GM21447 (cell line): ENCODE data around the gene TLDC2.
"Not testable (repeated sequence)": the region's sequence is repeated elsewhere in the genome, so short reads cannot be mapped to it uniquely, and the experiment has no call there.

ENCODE experiments used
- ATAC-seq: cut with Tn5 transposase; IDR thresholded peaks from one replicate; pipeline ENCODE4 v1.9.1; 2021; ENCODE audit not compliant: unreplicated experiment

Gene TLDC2

DNA sequence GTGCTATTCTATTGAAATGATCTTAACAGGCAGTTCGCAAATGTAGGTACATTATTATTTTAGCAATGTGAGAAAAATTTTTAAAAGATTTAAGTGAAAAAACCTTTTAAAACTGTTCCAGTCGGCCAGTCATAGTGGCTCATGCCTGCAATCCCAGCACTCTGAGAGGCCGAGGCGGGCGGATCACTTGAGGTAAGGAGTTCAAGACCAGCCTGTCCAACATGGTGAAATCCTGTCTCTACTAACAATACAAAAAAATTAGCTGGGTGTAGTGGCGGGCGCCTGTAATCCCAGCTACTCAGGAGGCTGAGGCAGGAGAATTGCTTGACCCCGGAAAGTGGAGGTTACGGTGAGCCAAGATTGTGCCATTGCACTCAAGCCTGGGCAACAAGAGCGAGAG lies 29.6 kb downstream of the TLDC2 start:
- not testable (repeated sequence) for ATAC-seq

GRCh38 chr20:36906086-36906485 lies 30.1 kb downstream of the TLDC2 start:
- ATAC-seq: not testable (repeated sequence)

GRCh38 chr20:36908603-36909002 lies 32.7 kb downstream of the TLDC2 start:
- ATAC-seq: no peak

DNA sequence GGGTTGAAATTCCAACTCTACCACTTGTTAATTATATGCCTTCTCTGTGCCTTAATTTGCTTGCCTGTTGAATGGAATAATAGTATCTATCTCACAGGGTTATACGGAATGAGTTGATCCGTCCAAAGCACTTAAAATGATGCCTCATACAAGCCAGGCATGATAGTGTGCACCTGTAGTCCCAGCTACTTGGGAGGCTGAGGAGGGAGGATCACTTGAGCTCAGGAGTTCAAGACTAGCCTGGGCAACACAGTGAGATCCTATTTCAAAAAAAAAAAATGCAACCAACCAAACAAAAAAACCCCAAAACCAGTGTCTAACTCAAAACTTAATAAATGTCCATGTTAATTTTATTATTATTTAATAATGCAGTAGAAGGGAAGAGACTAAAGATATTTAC lies 40.3 kb downstream of the TLDC2 start:
- ATAC-seq: no peak

GRCh38 chr20:36917240-36917639 lies 41.3 kb downstream of the TLDC2 start:
- ATAC-seq: no peak

DNA sequence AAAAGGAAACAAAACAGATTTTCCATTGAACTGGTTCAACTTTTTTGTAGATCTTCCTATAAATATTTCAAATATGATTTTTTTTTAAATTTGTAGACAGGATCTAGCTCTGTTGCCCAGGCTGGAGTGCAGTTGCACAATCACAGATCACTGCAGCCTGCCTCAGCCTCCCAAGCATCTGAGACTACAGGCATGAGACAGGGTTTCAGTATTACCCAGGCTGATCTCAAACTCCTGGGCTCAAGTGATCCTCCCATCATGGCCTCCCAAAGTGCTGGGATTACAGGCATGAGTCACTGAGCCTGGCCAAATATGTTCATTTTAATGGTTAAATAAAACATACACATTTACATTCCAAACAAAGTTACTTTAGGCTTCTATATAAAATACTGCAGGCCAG lies 42.0 kb downstream of the TLDC2 start:
- no peak for ATAC-seq

DNA sequence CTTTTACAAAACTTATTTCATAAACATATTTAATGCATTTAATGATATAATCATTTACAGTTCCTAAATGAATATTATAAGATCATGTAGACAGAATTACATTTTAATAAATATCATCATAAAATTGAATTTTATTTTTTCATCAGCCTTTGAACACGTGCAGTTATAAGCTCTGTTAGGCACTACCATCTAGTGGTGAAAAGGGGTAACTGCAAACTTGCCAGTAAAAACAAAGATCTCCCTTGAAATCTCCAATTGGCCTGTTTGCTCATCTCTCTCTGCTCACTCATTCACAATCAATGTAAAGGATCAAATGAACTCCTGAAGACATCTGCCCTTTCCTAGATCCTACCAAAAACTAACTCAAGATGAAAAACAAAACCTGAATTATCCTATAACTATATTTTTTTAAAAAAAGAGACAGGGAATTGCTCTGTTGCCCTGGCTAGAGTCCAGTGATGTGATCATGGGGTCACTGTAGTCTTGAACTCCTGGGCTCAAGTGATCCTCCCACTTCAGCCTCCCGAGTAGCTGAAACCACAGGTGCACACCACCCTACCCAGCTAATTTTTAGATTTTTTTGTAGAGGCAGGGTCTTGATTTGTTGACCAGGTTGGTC lies 43.9 kb downstream of the TLDC2 start:
- ATAC-seq: no peak

GRCh38 chr20:36920334-36920730 lies 44.4 kb downstream of the TLDC2 start:
- no peak for ATAC-seq

DNA sequence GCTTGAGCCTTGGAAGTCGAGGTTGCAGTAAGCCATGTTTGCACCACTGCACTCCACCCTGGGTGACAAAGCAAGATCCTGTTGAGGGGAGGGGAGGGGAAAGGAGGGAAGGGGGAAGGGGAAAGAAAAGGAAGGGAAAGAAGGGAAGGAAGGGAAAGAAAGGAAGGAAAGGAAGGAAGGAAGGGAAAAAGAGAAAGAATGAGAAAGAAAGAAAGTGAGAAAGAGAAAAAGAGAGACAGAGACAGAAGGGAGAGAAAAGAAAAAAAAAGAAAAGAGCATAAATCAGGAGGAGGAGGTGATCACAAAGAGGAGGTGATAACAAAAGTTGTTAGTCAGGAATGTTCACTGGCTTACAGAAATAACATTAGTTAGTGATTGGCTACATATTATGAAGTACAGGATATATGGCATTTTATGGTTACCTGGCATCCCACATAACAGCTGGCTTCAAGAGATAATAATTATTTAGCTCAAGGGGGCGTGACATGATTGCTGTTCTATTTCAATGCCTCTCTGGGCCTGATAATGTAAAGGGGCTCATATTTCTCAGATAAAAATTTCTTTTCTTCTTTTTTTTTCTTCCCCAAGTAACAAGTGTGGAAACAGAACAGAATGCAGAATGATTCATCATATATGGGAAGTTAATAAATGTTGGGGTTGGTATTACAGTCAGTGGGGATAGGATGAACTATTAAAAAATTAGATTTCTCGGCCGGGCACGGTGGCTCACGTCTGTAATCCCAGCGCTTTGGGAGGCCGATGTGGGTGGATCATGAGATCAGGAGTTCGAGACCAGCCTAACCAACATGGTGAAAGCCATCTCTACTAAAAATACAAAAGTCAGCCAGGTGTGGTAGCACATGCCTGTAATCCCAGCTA lies 48.5 kb downstream of the TLDC2 start:
- ATAC-seq: no peak

DNA sequence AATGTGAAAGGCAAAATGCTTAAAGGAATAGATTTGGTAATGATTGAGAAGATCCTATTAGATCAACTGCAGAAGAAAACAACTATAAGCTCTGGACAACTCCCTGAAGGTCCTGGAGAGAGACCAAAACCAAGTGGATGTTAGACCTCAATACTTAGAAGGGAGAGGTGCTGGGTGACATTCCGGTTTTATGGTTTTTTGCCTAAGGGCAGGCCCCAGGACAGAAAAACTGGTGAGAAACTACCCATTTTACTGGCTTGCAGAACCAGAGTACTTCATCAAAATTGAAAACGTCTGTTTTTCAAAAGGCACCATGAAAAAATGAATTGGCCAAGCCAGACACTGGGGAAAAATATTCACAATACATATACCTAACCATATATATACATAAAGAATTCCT lies 49.3 kb downstream of the TLDC2 start:
- no peak for ATAC-seq

GRCh38 chr20:36926653-36927200 lies 50.8 kb downstream of the TLDC2 start:
- ATAC-seq: no peak

DNA sequence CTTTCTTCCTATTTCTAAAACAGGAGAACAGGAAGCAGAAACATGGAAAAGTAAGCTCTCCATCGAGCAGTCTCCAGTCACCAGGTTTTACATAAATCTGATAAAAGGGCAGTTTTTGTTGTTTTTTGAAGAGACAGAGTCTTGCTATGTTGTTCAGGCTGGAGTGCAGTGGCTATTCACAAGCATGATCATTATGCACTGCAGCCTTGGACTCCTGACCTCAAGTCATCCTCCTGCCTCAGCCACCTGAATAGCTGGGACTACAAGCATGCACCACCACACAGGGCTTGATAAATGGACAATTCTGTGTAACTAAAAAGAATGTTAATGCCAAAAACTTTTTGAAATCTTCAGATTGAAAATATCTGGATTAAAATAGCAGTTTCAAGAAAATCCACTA lies 51.8 kb downstream of the TLDC2 start:
- ATAC-seq: no peak

DNA sequence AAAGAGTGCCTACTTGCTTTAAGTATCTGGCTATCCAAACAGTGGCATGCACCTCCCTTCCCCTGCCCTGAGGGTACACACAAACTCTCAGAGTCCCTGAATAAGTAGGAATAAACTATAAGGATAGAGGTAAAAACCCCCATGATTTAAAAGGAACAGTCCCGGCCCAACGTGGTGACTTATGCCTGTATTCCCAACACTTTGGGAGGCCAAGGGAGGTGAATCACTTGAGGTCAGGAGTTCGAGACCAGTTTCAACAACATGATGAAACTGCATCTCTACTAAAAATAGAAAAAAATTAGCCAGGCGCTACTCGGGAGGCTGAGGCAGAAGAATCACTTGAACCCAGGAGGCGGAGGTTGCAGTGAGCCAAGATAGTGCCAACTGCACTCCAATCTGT lies 53.4 kb downstream of the TLDC2 start:
- ATAC-seq: no peak

DNA sequence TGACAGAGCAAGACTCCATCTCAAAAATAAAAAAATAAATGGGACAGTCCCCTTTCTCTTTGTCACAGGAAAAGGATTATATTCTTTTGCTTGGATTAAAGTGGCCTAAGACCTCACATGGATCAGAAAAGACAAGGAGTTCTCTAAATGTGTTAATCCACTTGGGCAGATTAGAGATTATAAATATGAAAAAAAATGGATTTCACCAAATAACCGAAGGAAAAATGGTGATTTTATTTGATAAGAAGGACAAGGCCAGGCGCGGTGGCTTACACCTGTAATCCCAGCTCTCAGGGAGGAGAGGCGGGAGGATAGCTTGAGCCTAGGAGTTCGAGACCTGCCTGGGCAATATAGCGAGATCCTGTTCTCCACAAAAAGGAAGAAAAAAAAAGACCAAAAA lies 53.8 kb downstream of the TLDC2 start:
- no peak for ATAC-seq

DNA sequence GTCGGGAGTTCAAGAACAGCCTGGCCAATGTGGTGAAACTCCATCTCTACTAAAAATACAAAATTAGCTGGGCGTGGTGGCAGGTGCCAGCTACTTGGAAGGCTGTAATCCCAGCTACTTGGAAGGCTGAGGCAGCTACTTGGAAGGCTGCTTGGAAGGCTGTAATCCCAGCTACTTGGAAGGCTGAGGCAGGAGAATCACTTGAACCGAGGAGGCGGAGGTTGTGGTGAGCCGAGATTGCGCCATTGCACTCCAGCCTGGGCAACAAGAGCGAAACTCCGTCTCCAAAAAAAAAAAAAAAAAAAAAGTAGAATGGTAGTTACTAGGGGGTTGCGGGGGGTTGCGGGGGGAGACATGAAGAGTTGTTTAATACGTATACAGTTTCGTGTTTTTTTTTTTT lies 56.1 kb downstream of the TLDC2 start:
- not testable (repeated sequence) for ATAC-seq

- no peak for ATAC-seq
These were observed 56.8 kb downstream of the TLDC2 start for GRCh38 chr20:36932476-36933426.

DNA sequence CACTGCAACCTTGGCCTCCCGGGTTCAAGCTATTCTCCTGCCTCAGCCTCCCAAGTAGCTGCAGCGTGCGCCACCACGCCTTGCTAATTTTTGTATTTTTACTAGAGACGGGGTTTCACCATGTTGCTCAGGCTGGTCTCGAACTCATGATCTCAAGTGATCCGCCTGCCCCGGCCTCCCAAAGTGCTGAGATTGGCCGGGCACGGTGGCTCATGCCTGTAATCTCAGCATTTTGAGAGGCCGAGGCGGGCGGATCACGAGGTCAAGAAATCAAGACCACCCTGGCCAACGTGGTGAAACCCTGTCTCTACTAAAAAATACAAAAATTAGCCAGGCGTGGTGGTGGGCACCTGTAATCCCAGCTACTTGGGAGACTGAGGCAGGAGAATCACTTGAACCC lies 57.6 kb downstream of the TLDC2 start:
- not testable (repeated sequence) for ATAC-seq

GRCh38 chr20:36936341-36936740 lies 60.4 kb downstream of the TLDC2 start:
- no peak for ATAC-seq

DNA sequence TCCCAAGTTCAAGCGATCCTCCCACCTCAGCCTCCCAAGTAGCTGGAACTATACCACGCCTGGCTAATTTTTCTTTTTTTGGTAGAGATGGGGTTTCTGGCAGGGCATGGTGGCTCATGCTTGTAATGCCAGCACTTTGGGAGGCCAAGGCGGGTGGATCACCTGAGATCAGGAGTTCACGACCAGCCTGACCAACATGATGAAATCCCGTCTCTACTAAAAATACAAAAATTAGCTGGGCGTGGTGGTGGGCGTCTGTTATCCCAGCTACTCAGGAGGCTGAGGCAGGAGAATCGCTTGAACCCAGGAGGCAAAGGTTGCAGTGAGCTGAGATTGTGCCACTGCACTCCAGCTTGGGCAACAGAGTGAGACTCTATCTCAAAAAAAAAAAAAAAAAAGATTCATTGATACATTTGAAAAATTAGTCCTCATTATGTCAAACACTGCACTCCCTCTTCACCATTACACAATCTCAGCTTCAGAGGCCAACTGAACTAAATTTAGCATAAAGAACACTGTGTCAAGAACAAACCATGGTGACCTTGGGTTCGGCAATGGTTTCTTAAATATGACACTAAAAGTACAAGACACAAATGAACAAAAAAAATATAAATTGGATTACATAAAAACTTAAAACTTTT lies 60.9 kb downstream of the TLDC2 start:
- ATAC-seq: not testable (repeated sequence)

- ATAC-seq: no peak
These were observed 61.4 kb downstream of the TLDC2 start for GRCh38 chr20:36937402-36937770.

DNA sequence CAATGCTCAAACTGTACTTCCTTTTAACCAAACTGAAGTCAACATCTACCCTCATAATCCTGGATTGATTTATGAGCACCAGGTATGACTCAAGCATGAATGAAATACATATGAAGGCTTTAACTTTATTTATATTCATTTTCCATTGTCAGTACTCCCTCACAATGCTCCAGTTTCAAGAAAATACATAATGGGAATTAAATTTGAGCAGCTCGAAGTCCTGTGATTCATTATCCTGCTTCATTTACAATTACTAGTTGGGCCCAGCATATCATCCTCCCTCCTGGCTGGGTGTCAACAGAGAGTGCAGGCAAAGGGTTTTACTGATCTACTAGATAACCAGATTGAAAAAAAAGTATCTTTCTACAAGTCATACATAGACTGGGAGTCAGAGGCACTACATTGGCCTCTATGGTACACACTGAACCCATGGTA lies 65.5 kb downstream of the TLDC2 start:
- no peak for ATAC-seq
